GM12891 (cell line): ENCODE results near the gene TRAT1.

Experiments
- POLR2A ChIP-seq: IDR thresholded peaks from 2 replicates; pipeline ENCODE4 v1.6.1; 2011; ENCODE audit warnings: low read depth, low read length, control low read depth
- POU2F2 ChIP-seq: IDR thresholded peaks from 2 replicates; pipeline ENCODE4 v1.6.1; 2011; ENCODE audit warnings: low read depth, mild to moderate bottlenecking, control low read depth, low read length, moderate library complexity
- TAF1 ChIP-seq: IDR thresholded peaks from 2 replicates; pipeline ENCODE4 v1.6.1; 2011; ENCODE audit warnings: low read depth, low read length, control low read depth

- no peak for TF ChIP-seq POLR2A
- no peak for TF ChIP-seq POU2F2
- no peak for TF ChIP-seq TAF1
Measured at GRCh38 chr3:108830991-108831614, 8.5 kb downstream of the TRAT1 start.
